HepG2 (cell line): ENCODE results near the gene SIAH2.

ENCODE experiments used
- ADNP ChIP-seq: sonication (generic); formaldehyde crosslinking; IDR thresholded peaks from 2 replicates; pipeline ENCODE4 v1.4.0; 2020; ENCODE audit warnings: missing genetic modification reagents
- CREM ChIP-seq, 2 experiments: sonication (generic) in 1 of 2; formaldehyde crosslinking in 1 of 2; IDR thresholded peaks; 2 replicates each; pipeline versions ENCODE4 v1.4.0 to v1.6.1; 2016 to 2020; ENCODE audit warnings: antibody characterized with exemption in 1 of 2, mild to moderate bottlenecking in 1 of 2, missing genetic modification reagents in 1 of 2
- FOSL2 ChIP-seq: sonication (generic); formaldehyde crosslinking; IDR thresholded peaks from 2 replicates; pipeline ENCODE4 v1.4.0; 2020; ENCODE audit warnings: missing genetic modification reagents
- RNF2 ChIP-seq: fragments of 450-650 bp; conservative IDR thresholded peaks from 2 replicates; pipeline ENCODE4 v1.6.1; 2016; ENCODE audit warnings: low read depth
- SATB2 ChIP-seq: sonication (generic); formaldehyde crosslinking; IDR thresholded peaks from 2 replicates; pipeline ENCODE4 v1.5.0; 2020; ENCODE audit warnings: missing genetic modification reagents
- TOE1 ChIP-seq: sonication (generic); formaldehyde crosslinking; IDR thresholded peaks from 2 replicates; pipeline ENCODE4 v1.4.0; 2020; ENCODE audit warnings: mild to moderate bottlenecking, missing genetic modification reagents
- ZSCAN9 ChIP-seq: IDR thresholded peaks from 2 replicates; pipeline ENCODE4 v1.6.1; 2016; ENCODE audit warnings: borderline replicate concordance
- TF ChIP-seq, protein P1 (sequence below): sonication (generic); formaldehyde crosslinking; IDR thresholded peaks from 2 replicates; pipeline ENCODE4 v1.5.0; 2020; ENCODE audit warnings: mild to moderate bottlenecking, missing genetic modification reagents, moderate library complexity
- TF ChIP-seq, protein P2 (sequence below): IDR thresholded peaks from 2 replicates; pipeline ENCODE4 v1.6.1; 2016; ENCODE audit warnings: low read depth, missing genetic modification reagents, missing compliant biosample characterization

DNA sequence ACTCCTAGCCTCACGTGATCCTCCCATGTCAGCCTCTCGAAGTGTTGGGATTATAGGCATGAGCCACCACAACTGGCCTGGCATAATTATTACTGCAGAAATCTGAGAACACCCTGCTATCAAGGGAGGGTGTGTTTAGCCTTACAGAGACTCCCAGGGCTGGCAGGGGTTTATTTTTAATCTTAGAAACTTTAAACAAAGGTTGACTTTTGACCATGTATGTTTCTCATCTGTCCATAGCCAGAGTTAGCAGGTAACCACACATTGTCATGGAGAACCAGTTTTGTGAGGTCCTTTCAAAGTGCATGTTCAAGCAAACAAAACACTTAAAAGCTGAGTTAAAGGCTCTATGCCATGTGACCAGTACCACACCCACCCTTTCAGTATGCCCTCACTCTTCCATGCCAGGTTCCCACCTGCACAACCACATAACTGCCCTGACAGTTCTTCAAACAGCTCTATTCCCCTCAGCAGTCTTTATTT lies 11.1 kb downstream of the SIAH2 start:
- TF ChIP-seq, protein P1, sequence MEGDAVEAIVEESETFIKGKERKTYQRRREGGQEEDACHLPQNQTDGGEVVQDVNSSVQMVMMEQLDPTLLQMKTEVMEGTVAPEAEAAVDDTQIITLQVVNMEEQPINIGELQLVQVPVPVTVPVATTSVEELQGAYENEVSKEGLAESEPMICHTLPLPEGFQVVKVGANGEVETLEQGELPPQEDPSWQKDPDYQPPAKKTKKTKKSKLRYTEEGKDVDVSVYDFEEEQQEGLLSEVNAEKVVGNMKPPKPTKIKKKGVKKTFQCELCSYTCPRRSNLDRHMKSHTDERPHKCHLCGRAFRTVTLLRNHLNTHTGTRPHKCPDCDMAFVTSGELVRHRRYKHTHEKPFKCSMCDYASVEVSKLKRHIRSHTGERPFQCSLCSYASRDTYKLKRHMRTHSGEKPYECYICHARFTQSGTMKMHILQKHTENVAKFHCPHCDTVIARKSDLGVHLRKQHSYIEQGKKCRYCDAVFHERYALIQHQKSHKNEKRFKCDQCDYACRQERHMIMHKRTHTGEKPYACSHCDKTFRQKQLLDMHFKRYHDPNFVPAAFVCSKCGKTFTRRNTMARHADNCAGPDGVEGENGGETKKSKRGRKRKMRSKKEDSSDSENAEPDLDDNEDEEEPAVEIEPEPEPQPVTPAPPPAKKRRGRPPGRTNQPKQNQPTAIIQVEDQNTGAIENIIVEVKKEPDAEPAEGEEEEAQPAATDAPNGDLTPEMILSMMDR (CRISPR knock-in tag): no peak
- TF ChIP-seq, protein P2, sequence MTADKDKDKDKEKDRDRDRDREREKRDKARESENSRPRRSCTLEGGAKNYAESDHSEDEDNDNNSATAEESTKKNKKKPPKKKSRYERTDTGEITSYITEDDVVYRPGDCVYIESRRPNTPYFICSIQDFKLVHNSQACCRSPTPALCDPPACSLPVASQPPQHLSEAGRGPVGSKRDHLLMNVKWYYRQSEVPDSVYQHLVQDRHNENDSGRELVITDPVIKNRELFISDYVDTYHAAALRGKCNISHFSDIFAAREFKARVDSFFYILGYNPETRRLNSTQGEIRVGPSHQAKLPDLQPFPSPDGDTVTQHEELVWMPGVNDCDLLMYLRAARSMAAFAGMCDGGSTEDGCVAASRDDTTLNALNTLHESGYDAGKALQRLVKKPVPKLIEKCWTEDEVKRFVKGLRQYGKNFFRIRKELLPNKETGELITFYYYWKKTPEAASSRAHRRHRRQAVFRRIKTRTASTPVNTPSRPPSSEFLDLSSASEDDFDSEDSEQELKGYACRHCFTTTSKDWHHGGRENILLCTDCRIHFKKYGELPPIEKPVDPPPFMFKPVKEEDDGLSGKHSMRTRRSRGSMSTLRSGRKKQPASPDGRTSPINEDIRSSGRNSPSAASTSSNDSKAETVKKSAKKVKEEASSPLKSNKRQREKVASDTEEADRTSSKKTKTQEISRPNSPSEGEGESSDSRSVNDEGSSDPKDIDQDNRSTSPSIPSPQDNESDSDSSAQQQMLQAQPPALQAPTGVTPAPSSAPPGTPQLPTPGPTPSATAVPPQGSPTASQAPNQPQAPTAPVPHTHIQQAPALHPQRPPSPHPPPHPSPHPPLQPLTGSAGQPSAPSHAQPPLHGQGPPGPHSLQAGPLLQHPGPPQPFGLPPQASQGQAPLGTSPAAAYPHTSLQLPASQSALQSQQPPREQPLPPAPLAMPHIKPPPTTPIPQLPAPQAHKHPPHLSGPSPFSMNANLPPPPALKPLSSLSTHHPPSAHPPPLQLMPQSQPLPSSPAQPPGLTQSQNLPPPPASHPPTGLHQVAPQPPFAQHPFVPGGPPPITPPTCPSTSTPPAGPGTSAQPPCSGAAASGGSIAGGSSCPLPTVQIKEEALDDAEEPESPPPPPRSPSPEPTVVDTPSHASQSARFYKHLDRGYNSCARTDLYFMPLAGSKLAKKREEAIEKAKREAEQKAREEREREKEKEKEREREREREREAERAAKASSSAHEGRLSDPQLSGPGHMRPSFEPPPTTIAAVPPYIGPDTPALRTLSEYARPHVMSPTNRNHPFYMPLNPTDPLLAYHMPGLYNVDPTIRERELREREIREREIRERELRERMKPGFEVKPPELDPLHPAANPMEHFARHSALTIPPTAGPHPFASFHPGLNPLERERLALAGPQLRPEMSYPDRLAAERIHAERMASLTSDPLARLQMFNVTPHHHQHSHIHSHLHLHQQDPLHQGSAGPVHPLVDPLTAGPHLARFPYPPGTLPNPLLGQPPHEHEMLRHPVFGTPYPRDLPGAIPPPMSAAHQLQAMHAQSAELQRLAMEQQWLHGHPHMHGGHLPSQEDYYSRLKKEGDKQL (CRISPR knock-in tag): no peak
- TF ChIP-seq TOE1 (CRISPR knock-in tag) (no peak), RNF2 (no peak), FOSL2 (CRISPR knock-in tag) (no peak), ZSCAN9 (CRISPR knock-in tag) (no peak), SATB2 (CRISPR knock-in tag) (no peak), ADNP (CRISPR knock-in tag) (no peak), CREM (IDR thresholded peaks at IDR 0.05) (no peak), CREM (CRISPR knock-in tag; IDR thresholded peaks at IDR 0.05) (no peak)
